BLaER1 (cell line): ENCODE results near the gene AUP1.

Experiments used
- H3K27ac ChIP-seq: shearing (Covaris generic); formaldehyde crosslinking; 2 replicates; pipeline ENCODE4 v1.8.1; 2022
- H3K27me3 ChIP-seq: shearing (Covaris generic); formaldehyde crosslinking; 2 replicates; pipeline ENCODE4 v1.8.1; 2022
- H3K36me3 ChIP-seq: shearing (Covaris generic); formaldehyde crosslinking; 2 replicates; pipeline ENCODE4 v1.8.1; 2022
- H3K4me1 ChIP-seq: shearing (Covaris generic); formaldehyde crosslinking; 2 replicates; pipeline ENCODE4 v1.8.1; 2022
- H3K4me2 ChIP-seq: shearing (Covaris generic); formaldehyde crosslinking; 2 replicates; pipeline ENCODE4 v1.8.1; 2022
- H3K4me3 ChIP-seq: shearing (Covaris generic); formaldehyde crosslinking; 2 replicates; pipeline ENCODE4 v1.8.1; 2022
- H3K9ac ChIP-seq: shearing (Covaris generic); formaldehyde crosslinking; 2 replicates; pipeline ENCODE4 v1.8.1; 2022
- H3K9me3 ChIP-seq: shearing (Covaris generic); formaldehyde crosslinking; 2 replicates; pipeline ENCODE4 v1.8.1; 2022
- H4K20me1 ChIP-seq: shearing (Covaris generic); formaldehyde crosslinking; 2 replicates; pipeline ENCODE4 v1.8.1; 2022
- Cebpa-rat ChIP-seq: shearing (Covaris generic); IDR thresholded peaks from 2 replicates; pipeline ENCODE4 v1.8.1; 2022

Gene AUP1, protein sequence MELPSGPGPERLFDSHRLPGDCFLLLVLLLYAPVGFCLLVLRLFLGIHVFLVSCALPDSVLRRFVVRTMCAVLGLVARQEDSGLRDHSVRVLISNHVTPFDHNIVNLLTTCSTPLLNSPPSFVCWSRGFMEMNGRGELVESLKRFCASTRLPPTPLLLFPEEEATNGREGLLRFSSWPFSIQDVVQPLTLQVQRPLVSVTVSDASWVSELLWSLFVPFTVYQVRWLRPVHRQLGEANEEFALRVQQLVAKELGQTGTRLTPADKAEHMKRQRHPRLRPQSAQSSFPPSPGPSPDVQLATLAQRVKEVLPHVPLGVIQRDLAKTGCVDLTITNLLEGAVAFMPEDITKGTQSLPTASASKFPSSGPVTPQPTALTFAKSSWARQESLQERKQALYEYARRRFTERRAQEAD

DNA sequence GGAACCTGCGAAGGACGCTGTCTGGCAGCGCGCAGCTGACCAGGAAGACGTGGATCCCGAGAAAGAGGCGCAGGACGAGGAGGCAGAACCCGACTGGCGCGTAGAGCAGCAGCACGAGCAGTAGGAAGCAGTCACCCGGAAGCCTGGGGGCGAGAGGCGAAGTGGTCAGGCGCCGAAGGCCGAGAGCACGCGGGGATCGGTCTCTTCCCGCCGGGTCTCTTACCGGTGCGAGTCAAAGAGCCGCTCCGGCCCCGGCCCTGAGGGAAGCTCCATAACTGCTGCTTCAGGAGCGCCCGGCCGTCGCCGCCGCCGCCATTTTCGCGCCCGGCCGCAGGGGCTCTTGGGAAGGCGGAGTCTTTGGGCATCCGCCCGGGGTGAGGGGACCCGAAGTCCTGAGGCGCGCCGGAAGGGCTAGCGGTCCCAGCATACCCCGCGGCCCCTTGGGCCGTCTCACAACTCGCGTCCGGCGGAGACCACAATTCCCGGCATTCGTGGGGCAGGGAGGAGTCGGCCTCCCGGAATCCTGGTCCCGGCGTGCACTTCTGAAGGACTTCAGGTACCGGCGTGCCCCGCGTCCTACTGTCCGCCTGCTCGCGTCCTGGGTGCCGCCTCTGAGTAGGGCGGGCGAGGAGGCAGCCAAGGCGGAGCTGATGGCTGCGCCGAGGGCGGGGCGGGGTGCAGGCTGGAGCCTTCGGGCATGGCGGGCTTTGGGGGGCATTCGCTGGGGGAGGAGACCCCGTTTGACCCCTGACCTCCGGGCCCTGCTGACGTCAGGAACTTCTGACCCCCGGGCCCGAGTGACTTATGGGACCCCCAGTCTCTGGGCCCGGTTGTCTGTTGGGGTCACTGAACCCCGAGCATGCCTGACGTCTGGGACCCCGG, at the start of gene AUP1, which contains the start of gene HTRA2:
AUP1 (minus strand) TSS at position 350 of the 882 bp plus-strand sequence; CDS start at position 273, 77 bp downstream.
HTRA2 (plus strand) TSS at position 577 of the 882 bp plus-strand sequence; CDS start at position 651, 74 bp downstream.
- H3K27ac ChIP-seq = peak within 1 kb of the TSS; percentile 96
- H3K4me3 ChIP-seq = peak within 1 kb of the TSS; percentile 97
- H3K36me3 ChIP-seq = peaks cover 54% of the 10 kb centered on the region
- no peaks in the 10 kb centered on the region for H3K9me3 ChIP-seq
- no peak for TF ChIP-seq Cebpa-rat
- peaks cover 42% of the 10 kb centered on the region for H3K4me1 ChIP-seq
- peaks cover 32% of the 10 kb centered on the region for H4K20me1 ChIP-seq
- H3K4me2 ChIP-seq = peak within 1 kb of the TSS; percentile 98
- H3K9ac ChIP-seq = peak within 1 kb of the TSS; percentile 94
- H3K27me3 ChIP-seq = no peaks in the 10 kb centered on the region

DNA sequence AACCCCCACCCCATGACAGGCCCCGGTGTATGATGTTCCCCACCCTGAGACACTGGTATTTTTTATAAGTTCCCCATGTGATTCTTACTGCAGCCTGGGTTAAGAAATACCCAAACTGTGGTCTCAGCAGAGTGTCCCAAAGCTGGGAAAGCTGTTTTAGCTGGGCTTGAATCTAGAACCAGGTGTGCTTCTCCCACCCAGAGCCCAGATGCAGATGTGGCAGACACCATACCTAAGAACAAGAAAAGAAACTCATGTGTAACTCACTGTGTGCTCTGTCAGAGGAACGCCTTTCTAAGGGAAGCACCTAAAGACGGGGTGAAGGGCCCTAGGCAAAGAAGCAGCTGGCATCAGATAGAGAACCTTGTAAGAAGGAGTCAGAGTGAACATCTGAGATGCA, 48.9 kb upstream of the AUP1 start:
- no peak overlapping the region for H3K4me2 ChIP-seq
- no peaks in the 10 kb centered on the region for H4K20me1 ChIP-seq
- no peak overlapping the region for H3K4me3 ChIP-seq
- H3K36me3 ChIP-seq = no peaks in the 10 kb centered on the region
- peaks cover 30% of the 10 kb centered on the region for H3K4me1 ChIP-seq
- no peak overlapping the region for H3K27ac ChIP-seq
- H3K9me3 ChIP-seq = no peaks in the 10 kb centered on the region
- TF ChIP-seq Cebpa-rat = no peak
- H3K27me3 ChIP-seq = no peaks in the 10 kb centered on the region
- no peak overlapping the region for H3K9ac ChIP-seq

DNA sequence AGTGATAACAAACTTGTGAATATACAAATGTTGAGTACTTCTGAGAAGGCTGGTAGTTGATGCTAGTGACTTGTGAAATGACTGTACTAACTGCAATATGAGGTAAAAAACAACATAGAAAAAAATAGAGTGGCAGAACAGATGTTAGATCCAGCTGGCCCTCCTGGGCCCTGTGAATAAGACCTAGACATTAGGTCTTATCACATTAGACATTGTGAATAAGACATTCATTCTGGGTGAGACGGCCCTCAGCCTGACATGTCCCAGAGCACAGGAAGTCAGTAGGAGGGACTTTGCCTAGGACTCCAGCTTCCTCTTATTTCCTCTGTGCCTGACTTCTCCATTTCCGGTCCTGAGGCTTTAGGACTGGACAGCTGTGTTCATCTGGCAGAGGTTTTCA, 47.9 kb upstream of the AUP1 start:
- no peak overlapping the region for H3K9ac ChIP-seq
- H3K4me2 ChIP-seq = peak overlapping the region; percentile 23
- no peak overlapping the region for H3K4me3 ChIP-seq
- H3K27me3 ChIP-seq = no peaks in the 10 kb centered on the region
- 0 out of 2 replicates have a peak, but pooled peaks cover 3% of the 10 kb centered on the region for H3K9me3 ChIP-seq
- no peaks in the 10 kb centered on the region for H3K36me3 ChIP-seq
- no peak for TF ChIP-seq Cebpa-rat
- peaks cover 32% of the 10 kb centered on the region for H3K4me1 ChIP-seq
- H3K27ac ChIP-seq = no peak overlapping the region
- no peaks in the 10 kb centered on the region for H4K20me1 ChIP-seq

DNA sequence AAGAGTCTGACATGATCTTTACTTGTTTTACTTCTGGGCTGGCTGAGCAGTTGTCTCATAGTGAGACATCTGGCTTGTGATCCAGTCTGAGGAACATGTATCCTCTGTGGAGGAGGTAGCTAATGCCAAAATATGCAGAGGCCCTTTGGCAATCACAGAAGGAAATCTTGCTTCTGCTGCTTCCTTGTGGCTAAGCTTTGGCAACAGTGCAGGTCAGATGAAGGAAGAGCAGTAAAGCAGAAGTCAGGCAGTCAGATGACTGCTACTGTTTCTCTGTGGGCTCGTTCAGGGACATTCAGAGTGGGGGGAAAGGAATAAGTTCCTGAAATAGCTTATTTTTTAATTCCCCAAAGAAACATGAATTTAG, 47.3 kb upstream of the AUP1 start:
- no peak overlapping the region for H3K27ac ChIP-seq
- no peaks in the 10 kb centered on the region for H4K20me1 ChIP-seq
- H3K4me1 ChIP-seq = peaks cover 32% of the 10 kb centered on the region
- H3K9ac ChIP-seq = no peak overlapping the region
- no peak overlapping the region for H3K4me3 ChIP-seq
- 0 out of 2 replicates have a peak, but pooled peaks cover 3% of the 10 kb centered on the region for H3K9me3 ChIP-seq
- H3K27me3 ChIP-seq = no peaks in the 10 kb centered on the region
- H3K36me3 ChIP-seq = no peaks in the 10 kb centered on the region
- TF ChIP-seq Cebpa-rat = no peak
- H3K4me2 ChIP-seq = peak overlapping the region; percentile 23; the same call in 1 of the 2 replicates

DNA sequence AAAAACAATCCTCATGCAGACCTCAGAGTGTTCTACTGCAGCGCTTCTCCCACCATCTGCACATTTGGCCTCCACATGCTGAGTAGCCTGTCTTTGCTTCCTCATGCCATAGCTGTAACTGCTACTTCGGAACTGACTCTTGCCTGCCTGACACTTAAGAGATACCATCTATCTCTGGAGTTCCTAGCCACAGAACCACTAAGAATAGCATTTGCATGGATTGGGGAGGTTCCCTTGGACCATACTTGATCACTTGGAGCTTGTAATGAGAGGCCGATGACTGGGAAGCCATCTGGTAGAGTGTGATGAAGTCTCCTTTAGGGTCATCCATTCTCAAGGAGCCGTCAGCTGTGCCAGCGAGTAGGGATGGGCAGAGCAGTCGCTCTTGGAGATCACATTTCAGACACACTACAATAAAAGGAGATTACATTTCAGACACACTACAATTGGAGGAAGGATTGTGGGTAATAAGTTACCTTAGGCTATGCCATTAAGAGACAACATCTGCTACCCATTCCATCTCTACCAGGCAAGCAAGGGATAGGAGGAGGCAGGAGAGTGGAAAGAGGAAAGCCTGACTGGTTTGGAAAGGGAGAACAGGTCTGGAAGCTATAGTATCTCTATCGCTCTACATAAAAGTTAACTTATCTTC, 46.8 kb upstream of the AUP1 start:
- Histone ChIP-seq H3K27ac (no peak overlapping the region), H3K4me2 (0 out of 2 replicates have a peak overlapping the region, but pooled peaks have one; percentile 23), H3K9ac (no peak overlapping the region), H3K4me3 (no peak overlapping the region), H3K9me3 (0 out of 2 replicates have a peak, but pooled peaks cover 3% of the 10 kb centered on the region), H3K27me3 (no peaks in the 10 kb centered on the region), H3K4me1 (peaks cover 36% of the 10 kb centered on the region), H3K36me3 (no peaks in the 10 kb centered on the region), H4K20me1 (no peaks in the 10 kb centered on the region)
- TF ChIP-seq Cebpa-rat = no peak

DNA sequence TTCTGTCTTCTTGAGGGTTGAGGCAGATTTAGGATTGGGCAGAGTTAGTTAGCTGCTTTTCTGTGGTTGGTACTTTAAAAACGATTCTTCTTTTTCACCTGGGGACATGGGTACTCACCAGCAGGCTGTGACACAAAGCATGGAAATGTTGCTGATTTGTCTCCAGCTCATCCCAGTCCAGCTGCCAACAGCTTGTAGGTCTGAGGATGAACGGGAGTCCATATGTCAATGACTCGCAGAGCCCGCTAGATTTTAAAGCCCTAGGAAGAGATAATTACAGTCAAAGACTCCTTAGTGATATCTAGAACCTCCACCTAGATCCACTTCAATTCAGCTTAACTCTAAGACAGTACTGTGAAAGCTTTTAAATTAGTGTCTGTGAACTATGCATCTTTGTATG, 45.8 kb upstream of the AUP1 start:
- Histone ChIP-seq H3K9me3 (0 out of 2 replicates have a peak, but pooled peaks cover 3% of the 10 kb centered on the region), H3K4me3 (no peak overlapping the region), H3K27ac (no peak overlapping the region), H3K4me1 (peaks cover 42% of the 10 kb centered on the region), H4K20me1 (no peaks in the 10 kb centered on the region), H3K27me3 (no peaks in the 10 kb centered on the region), H3K36me3 (no peaks in the 10 kb centered on the region), H3K9ac (no peak overlapping the region), H3K4me2 (no peak overlapping the region)
- no peak for TF ChIP-seq Cebpa-rat

DNA sequence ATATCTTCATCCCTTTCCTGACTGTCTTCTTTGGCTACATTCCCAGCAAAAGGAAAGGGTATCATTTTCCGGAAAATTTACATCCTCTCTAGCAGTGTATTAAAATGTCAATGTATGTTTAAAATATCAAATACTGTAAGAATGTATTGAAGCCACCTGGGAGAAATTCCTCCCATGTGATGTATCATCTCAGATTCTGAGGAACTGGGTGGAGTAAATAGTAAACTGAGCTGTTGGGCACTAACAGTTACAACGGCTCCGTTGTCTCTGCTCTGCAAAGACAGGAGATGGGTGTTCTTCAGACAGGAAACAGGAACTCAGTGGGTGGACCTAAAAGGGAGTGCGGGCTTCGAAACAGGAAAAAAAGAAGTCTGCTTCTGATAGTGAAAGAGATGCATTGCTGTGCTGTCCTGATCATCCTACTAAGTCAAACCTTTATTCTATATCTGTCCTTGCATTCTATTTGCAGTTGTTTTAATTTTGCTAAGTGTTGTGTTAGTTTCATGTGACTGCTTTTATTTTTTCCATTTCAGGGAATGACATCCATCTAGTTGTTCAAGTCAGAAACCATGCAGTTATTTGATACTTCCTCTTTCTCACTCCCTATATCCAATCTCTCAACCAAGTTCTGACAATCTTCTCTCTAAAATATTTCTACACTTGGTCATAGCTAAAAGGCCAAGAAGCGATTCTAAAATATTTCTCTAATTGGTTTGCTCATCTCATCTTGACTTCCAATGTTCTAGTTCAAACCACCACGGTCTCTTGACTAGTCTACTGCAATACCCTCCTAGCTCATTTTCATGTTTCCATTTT, 44.4 kb upstream of the AUP1 start:
- H3K27ac ChIP-seq = peak overlapping the region; percentile 54
- H3K4me2 ChIP-seq = peak overlapping the region; percentile 66
- TF ChIP-seq Cebpa-rat = no peak
- H3K36me3 ChIP-seq = no peaks in the 10 kb centered on the region
- peaks cover 42% of the 10 kb centered on the region for H3K4me1 ChIP-seq
- H3K9me3 ChIP-seq = 0 out of 2 replicates have a peak, but pooled peaks cover 3% of the 10 kb centered on the region
- H3K4me3 ChIP-seq = peak overlapping the region; percentile 14; the same call in 1 of the 2 replicates
- no peaks in the 10 kb centered on the region for H4K20me1 ChIP-seq
- H3K9ac ChIP-seq = no peak overlapping the region
- H3K27me3 ChIP-seq = no peaks in the 10 kb centered on the region

DNA sequence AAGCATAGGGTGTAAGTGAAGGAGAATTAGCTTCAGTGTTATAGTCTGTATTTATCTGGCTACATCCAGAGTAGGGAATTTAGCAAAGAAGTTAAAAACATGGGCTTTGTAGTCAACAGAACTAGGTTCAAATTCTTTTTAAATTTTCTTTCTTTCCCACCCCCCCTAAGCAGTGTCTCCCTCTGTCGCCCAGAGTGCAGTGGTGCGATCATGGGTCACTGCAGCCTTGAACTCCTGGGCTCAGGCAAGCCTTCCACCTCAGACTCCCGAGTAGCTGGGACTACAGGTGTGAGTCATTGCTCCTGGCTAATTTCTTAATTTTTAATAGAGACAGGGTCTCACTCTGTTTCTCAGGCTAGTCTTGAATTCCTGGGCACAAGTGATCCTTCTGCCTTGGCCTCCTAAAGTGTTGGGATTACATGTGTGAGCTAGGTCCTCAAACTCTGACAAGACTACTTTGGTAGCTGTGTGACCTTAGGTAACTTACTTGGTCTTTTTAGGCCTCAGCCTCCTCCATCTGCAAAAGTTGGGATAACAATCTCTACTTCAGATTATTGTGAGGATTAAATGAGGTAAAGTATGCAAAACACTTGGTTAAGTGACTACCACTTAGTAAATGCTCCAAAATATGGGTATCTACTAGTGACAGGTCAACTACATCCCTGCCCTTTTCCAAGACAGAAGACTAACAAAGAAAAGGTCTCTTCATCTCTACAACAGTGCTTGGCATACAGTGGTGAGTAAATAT, 42.8 kb upstream of the AUP1 start:
- H3K27ac ChIP-seq = no peak overlapping the region
- H3K4me1 ChIP-seq = peaks cover 36% of the 10 kb centered on the region
- H4K20me1 ChIP-seq = no peaks in the 10 kb centered on the region
- no peaks in the 10 kb centered on the region for H3K36me3 ChIP-seq
- H3K9ac ChIP-seq = no peak overlapping the region
- H3K4me3 ChIP-seq = no peak overlapping the region
- TF ChIP-seq Cebpa-rat = no peak
- H3K27me3 ChIP-seq = no peaks in the 10 kb centered on the region
- H3K9me3 ChIP-seq = 0 out of 2 replicates have a peak, but pooled peaks cover 3% of the 10 kb centered on the region
- no peak overlapping the region for H3K4me2 ChIP-seq
